GM19328 (cell line): ENCODE results near the gene NDUFS8.
A peak's percentile ranks its signal among the peaks of the same experiment; 100 is the strongest.

Experiments used
- ATAC-seq: cut with Tn5 transposase; IDR thresholded peaks from one replicate; pipeline ENCODE4 v1.9.1; 2021; ENCODE audit warnings: mild to moderate bottlenecking, moderate library complexity; ENCODE audit not compliant: unreplicated experiment

The NDUFS8 gene

GRCh38 chr11:68002938-68003845 is 27.3 kb upstream of the NDUFS8 start:
- peak; percentile 34 for ATAC-seq

GRCh38 chr11:68003846-68004550 is 26.5 kb upstream of the NDUFS8 start, which contains the start of gene UNC93B1:
Gene UNC93B1 (minus strand): TSS chr11:68004097. CDS start chr11:68004043, 54 bp downstream.
- peak; percentile 64 for ATAC-seq

GRCh38 chr11:68004551-68005335 is 25.7 kb upstream of the NDUFS8 start:
- ATAC-seq: no peak

- no peak for ATAC-seq
These were observed 23.8 kb upstream of the NDUFS8 start for GRCh38 chr11:68006606-68007166.

- no peak for ATAC-seq
These were observed 22.7 kb upstream of the NDUFS8 start for GRCh38 chr11:68007498-68008380.

GRCh38 chr11:68008381-68009337 is 21.8 kb upstream of the NDUFS8 start:
- ATAC-seq: no peak

- no peak for ATAC-seq
These were observed 20.9 kb upstream of the NDUFS8 start for GRCh38 chr11:68009391-68010089.

- ATAC-seq: no peak
These were observed 20.1 kb upstream of the NDUFS8 start, which contains the start of gene ALDH3B1 for GRCh38 chr11:68010090-68011041. Gene ALDH3B1 (plus strand): TSS chr11:68010327. CDS start chr11:68015298, 4,971 bp downstream.

- no peak for ATAC-seq
These were observed 19.2 kb upstream of the NDUFS8 start for GRCh38 chr11:68011051-68011943.

- no peak for ATAC-seq
These were observed 18.2 kb upstream of the NDUFS8 start for GRCh38 chr11:68012044-68012842.

GRCh38 chr11:68012843-68013610 is 17.5 kb upstream of the NDUFS8 start:
- no peak for ATAC-seq

GRCh38 chr11:68013611-68014156 is 16.8 kb upstream of the NDUFS8 start:
- no peak for ATAC-seq

GRCh38 chr11:68014157-68014946 is 16.1 kb upstream of the NDUFS8 start:
- ATAC-seq: no peak
